Transverse colon (tissue), 4 donors: ENCODE results near the gene HSPA2.

Source experiments
- EP300 ChIP-seq: sonication (generic); formaldehyde crosslinking; IDR thresholded peaks from one replicate; pipeline ENCODE4 v1.6.1; 2017; ENCODE audit warnings: antibody characterized with exemption, low read depth
- POLR2A ChIP-seq: fragments of 450-650 bp; IDR thresholded peaks from one replicate; pipeline ENCODE4 v1.6.1; 2016; ENCODE audit warnings: antibody characterized with exemption, mild to moderate bottlenecking, moderate library complexity
- POLR2AphosphoS5 ChIP-seq, 3 donors: sonication (generic); formaldehyde crosslinking; IDR thresholded peaks; one replicate each; pipeline ENCODE4 v1.6.1; 2016; ENCODE audit warnings: antibody characterized with exemption in 3 of 3
- TF ChIP-seq, protein P1 (sequence below), 5 experiments: fragments of 200-600 bp in 3 of 5; fragments of 450-650 bp in 2 of 5; sonication (generic) in 3 of 5; IDR thresholded peaks; 1 replicate in 2 of 5; 2 replicates in 3 of 5; pipeline ENCODE4 v1.5.1; 2016 to 2017; ENCODE audit warnings: antibody characterized with exemption in 5 of 5, inconsistent platforms in 3 of 5, mild to moderate bottlenecking in 2 of 5, moderate library complexity in 1 of 5

DNA sequence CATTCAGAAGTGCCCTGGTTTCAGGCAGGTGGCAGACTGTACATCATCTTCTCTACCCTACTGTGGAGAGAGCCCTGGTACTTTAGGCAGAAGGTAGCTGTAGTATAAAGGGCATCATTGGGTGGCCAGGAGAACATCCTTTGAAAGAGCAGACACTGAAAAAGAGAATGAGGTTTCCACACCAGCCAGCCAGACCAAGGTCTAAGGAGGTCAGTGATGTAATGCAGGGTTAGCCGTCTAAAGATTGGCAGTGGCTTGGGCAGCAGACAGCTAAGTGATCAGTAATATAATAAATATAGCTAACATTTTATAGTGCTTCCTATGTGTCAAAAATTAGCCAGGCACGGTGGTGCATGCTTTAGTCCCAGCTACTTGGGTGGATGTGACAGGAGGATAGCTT, 48.9 kb upstream of the HSPA2 start:
- TF ChIP-seq, protein P1, sequence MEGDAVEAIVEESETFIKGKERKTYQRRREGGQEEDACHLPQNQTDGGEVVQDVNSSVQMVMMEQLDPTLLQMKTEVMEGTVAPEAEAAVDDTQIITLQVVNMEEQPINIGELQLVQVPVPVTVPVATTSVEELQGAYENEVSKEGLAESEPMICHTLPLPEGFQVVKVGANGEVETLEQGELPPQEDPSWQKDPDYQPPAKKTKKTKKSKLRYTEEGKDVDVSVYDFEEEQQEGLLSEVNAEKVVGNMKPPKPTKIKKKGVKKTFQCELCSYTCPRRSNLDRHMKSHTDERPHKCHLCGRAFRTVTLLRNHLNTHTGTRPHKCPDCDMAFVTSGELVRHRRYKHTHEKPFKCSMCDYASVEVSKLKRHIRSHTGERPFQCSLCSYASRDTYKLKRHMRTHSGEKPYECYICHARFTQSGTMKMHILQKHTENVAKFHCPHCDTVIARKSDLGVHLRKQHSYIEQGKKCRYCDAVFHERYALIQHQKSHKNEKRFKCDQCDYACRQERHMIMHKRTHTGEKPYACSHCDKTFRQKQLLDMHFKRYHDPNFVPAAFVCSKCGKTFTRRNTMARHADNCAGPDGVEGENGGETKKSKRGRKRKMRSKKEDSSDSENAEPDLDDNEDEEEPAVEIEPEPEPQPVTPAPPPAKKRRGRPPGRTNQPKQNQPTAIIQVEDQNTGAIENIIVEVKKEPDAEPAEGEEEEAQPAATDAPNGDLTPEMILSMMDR (IDR thresholded peaks at IDR 0.05), result no peak
- TF ChIP-seq POLR2A (no peak), POLR2AphosphoS5 (IDR thresholded peaks at IDR 0.05) (no peak), EP300 (no peak)
